Measurements from ENCODE around the gene DOCK2. TPM values are rescaled to one million over a fixed set of nuclear protein-coding genes. Genes with fewer than 3 reads are reported as not detected.

DOCK2 gene
- total RNA-seq, 2 experiments from 2014 or later: 161 to 205 TPM

GRCh38 chr5:169626779-169627178 is 10.3 kb upstream of the DOCK2 start:
- intact Hi-C loops (cut with micrococcal nuclease; ENCODE audit: unreplicated experiment): no loop called here
- Histone ChIP-seq H3K27ac (ENCODE audit: low read depth, low read length, poor library complexity, severe bottlenecking) (no peak overlapping the region), H2AFZ (ENCODE audit: low read length) (no peak overlapping the region), H3K9me2 (ENCODE audit: insufficient read depth, low read length) (no peaks in the 10 kb centered on the region), H3K36me3 (ENCODE audit: insufficient read depth, low read length) (no peaks in the 10 kb centered on the region), H4K20me1 (ENCODE audit: insufficient read depth, low read length) (no peaks in the 10 kb centered on the region), H3K4me3 (ENCODE audit: low read depth, low read length, poor library complexity, severe bottlenecking) (no peak overlapping the region), H3K4me2 (ENCODE audit: low read length) (no peak overlapping the region), H3K9me3 (ENCODE audit: low read length) (no peaks in the 10 kb centered on the region), H3K4me1 (ENCODE audit: insufficient read depth, low read length, poor library complexity, severe bottlenecking) (no peaks in the 10 kb centered on the region), H3K79me2 (ENCODE audit: insufficient read depth, low read depth, low read length) (no peaks in the 10 kb centered on the region)
- BruUV-seq (replicated peaks): no TSS peak
- DNase-seq (ENCODE audit: low spot score): no peak
- CTCF ChIA-PET (ENCODE audit: unreplicated experiment): no interaction called here
- TF ChIP-seq EZH2phosphoT487 (IDR thresholded peaks at IDR 0.05; ENCODE audit: borderline replicate concordance, low read depth, low read length): no peak
- no peak for TF ChIP-seq CTCF (conservative IDR thresholded peaks at IDR 0.05; ENCODE audit: low read length)
- POLR2A ChIA-PET: no interaction called here

GRCh38 chr5:169627551-169627950 is 9.5 kb upstream of the DOCK2 start:
- TF ChIP-seq EZH2phosphoT487 (IDR thresholded peaks at IDR 0.05; ENCODE audit: borderline replicate concordance, low read depth, low read length): no peak
- TF ChIP-seq CTCF (conservative IDR thresholded peaks at IDR 0.05; ENCODE audit: low read length): no peak
- ChIA-PET POLR2A (interaction anchor here (1.0 kb wide), 1 partner anchor 9 kb away, joined by 3 read pairs; the partner anchor contains the start of gene DOCK2), CTCF (ENCODE audit: unreplicated experiment) (no interaction called here)
- no peak for DNase-seq (ENCODE audit: low spot score)
- Histone ChIP-seq H4K20me1 (ENCODE audit: insufficient read depth, low read length) (no peaks in the 10 kb centered on the region), H3K4me1 (ENCODE audit: insufficient read depth, low read length, poor library complexity, severe bottlenecking) (no peaks in the 10 kb centered on the region), H3K4me3 (ENCODE audit: low read depth, low read length, poor library complexity, severe bottlenecking) (no peak overlapping the region), H3K9me3 (ENCODE audit: low read length) (no peaks in the 10 kb centered on the region), H3K79me2 (ENCODE audit: insufficient read depth, low read depth, low read length) (no peaks in the 10 kb centered on the region), H3K4me2 (ENCODE audit: low read length) (no peak overlapping the region), H2AFZ (ENCODE audit: low read length) (no peak overlapping the region), H3K27ac (ENCODE audit: low read depth, low read length, poor library complexity, severe bottlenecking) (no peak overlapping the region), H3K9me2 (ENCODE audit: insufficient read depth, low read length) (no peaks in the 10 kb centered on the region), H3K36me3 (ENCODE audit: insufficient read depth, low read length) (no peaks in the 10 kb centered on the region)
- intact Hi-C loops (cut with micrococcal nuclease; ENCODE audit: unreplicated experiment): no loop called here
- BruUV-seq (replicated peaks): no TSS peak

GRCh38 chr5:169628892-169629291 is 8.2 kb upstream of the DOCK2 start:
- H3K4me3 ChIP-seq (ENCODE audit: low read depth, low read length, poor library complexity, severe bottlenecking): no peak overlapping the region
- H2AFZ ChIP-seq (ENCODE audit: low read length): no peak overlapping the region
- peaks cover under 1% of the 10 kb centered on the region; the same call in 1 of the 2 replicates for H3K9me3 ChIP-seq (ENCODE audit: low read length)
- no peaks in the 10 kb centered on the region for H3K9me2 ChIP-seq (ENCODE audit: insufficient read depth, low read length)
- H3K36me3 ChIP-seq (ENCODE audit: insufficient read depth, low read length): no peaks in the 10 kb centered on the region
- TF ChIP-seq CTCF (conservative IDR thresholded peaks at IDR 0.05; ENCODE audit: low read length) (no peak), EZH2phosphoT487 (IDR thresholded peaks at IDR 0.05; ENCODE audit: borderline replicate concordance, low read depth, low read length) (no peak)
- no peak overlapping the region for H3K27ac ChIP-seq (ENCODE audit: low read depth, low read length, poor library complexity, severe bottlenecking)
- intact Hi-C loops (cut with micrococcal nuclease; ENCODE audit: unreplicated experiment): no loop called here
- H3K4me2 ChIP-seq (ENCODE audit: low read length): no peak overlapping the region
- POLR2A ChIA-PET: no interaction called here
- DNase-seq (ENCODE audit: low spot score): no peak
- H3K4me1 ChIP-seq (ENCODE audit: insufficient read depth, low read length, poor library complexity, severe bottlenecking): no peaks in the 10 kb centered on the region
- CTCF ChIA-PET (ENCODE audit: unreplicated experiment): no interaction called here
- H4K20me1 ChIP-seq (ENCODE audit: insufficient read depth, low read length): no peaks in the 10 kb centered on the region
- H3K79me2 ChIP-seq (ENCODE audit: insufficient read depth, low read depth, low read length): no peaks in the 10 kb centered on the region
- BruUV-seq (replicated peaks): no TSS peak

Data from OCI-LY7 (cell line).